GM18907 (cell line): ENCODE measurements around the gene UNC5C.
A peak's percentile ranks its signal among the peaks of the same experiment; 100 is the strongest.

Source experiments
- ATAC-seq: cut with Tn5 transposase; IDR thresholded peaks from one replicate; pipeline ENCODE4 v1.9.1; 2021; ENCODE audit warnings: mild to moderate bottlenecking, moderate library complexity; ENCODE audit not compliant: unreplicated experiment

Gene UNC5C

DNA sequence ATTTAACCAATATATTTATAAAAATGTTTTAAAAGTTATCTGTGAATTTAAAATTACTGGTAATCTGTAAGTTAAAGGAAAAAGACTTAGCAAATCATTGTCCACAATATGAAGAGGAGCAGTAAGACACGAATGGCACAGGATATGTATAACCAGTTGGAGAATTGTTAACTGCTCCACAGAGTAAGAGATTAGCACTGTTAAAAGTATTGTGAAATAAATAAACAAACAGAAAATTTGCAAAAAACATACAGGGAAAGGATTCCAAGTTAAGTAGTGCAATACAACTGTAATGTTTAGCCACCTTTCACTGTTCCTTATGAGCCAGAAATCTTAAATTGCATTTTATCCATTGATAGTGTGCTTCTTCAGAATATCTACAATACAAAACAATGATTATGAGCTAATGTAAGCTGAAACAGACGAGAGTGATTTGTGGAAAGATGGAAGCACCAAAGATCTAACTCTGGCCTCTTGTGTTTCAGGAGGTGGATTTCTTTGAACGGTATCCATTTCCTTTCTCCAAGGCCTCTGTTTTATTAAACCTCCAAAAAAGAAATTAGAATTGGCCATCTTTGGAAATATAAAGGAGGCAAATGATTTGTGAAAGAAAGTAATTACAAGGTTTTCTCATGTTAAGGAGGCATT is 188.4 kb downstream of the UNC5C start:
- ATAC-seq, result no peak

- no peak for ATAC-seq
Observed at GRCh38 chr4:95358421-95358820, 190.4 kb downstream of the UNC5C start.

- ATAC-seq, result no peak
Observed at GRCh38 chr4:95355021-95355420, 193.8 kb downstream of the UNC5C start.

DNA sequence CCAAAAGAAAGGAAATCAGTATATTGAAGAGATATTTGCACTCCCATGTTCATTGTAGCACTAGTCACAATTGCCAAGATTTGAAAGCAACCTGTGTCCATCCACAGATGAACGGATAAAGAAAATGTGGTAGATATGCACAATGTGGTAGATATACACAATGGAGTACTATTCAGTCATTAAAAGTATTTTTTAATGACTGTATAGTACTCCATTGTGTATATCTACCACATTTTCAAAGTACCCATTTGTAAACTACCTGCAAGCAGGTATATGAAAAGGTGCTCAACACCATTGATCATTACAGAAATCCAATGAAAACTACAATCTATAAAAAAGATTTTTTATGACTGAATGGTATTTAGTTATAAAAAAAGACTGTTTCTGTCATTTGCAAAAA is 200.4 kb downstream of the UNC5C start:
- ATAC-seq, result no peak

DNA sequence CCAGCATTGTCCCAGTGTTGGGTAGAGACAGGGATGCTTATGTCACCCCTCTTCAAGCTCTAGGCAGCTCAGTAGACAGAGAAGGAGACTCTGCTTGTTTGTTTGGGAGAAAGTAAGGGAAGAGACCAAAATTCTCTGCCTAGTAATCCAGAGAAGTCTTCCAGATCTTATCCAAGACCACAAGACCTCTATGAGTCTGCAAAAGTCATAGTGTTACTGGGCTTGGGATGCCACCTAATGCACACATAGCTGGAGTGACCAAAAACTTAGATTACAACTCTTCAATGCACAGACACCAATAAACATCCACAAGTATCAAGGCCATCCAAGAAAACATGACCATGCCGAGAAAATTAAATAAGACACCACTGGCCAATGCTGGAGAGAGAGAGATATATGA is 205.5 kb downstream of the UNC5C start:
- ATAC-seq, result no peak

GRCh38 chr4:95340191-95340590 is 208.6 kb downstream of the UNC5C start:
- no peak for ATAC-seq

- ATAC-seq, result no peak
Observed at GRCh38 chr4:95325665-95326064, 223.1 kb downstream of the UNC5C start.

DNA sequence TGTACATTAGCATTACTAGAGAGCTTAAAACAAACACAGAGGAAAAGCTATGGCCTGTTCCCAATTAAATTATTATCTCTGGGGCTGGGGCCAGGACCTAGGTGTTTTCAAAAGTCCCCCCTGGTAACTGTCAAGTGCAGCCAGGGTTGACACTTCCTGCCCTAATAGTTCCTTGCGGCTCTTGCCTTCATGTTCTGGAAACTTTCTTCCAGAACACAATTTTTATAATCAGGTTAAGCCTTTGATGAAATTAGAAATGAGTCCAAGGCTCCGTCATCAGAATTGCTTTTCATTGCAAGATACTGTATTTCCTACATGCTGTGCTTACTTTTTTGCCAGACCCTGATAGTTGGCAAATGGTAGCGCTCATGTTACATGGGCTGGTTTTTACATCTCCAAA is 229.6 kb downstream of the UNC5C start:
- ATAC-seq, result no peak

GRCh38 chr4:95318483-95318882 is 230.3 kb downstream of the UNC5C start:
- no peak for ATAC-seq

DNA sequence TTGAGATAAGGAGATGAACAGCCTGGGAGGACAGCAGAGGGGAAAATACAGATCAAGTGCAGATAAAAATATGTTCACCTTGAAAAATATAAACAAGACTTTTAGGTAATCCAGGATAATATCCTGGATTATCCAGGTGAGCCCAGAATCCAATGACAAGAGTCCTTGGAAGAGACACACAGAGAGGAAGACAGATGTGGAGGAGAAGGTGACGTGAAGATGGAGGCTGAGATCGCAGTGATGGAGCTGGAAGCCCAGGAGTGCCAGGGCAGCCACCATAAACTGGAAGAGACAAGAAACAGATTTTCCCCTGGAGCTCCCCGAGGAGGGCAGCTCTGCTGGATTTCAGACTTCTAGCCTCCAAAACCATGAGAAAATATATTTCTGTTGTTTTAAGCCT is 230.7 kb downstream of the UNC5C start:
- ATAC-seq, result no peak

- no peak for ATAC-seq
Observed at GRCh38 chr4:95317085-95317793, 231.5 kb downstream of the UNC5C start.

DNA sequence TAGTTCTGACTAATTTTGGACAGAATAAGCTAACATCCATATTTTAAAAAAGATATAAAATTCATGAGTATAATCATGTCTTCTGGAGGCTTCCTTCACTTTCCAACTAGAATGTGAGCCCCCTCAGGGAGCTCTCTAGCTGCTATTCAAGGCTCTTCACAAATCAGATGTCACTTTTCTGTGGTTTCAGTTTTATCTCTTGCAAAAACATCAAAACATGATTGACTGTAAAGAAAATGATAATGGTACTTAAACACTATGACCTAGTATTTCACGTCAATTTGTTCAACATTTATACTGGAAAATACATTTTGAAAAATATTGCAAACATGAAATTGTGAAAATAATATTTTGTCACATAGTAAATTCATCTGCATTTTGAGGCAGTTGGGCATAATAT is 234.2 kb downstream of the UNC5C start:
- ATAC-seq, result no peak

DNA sequence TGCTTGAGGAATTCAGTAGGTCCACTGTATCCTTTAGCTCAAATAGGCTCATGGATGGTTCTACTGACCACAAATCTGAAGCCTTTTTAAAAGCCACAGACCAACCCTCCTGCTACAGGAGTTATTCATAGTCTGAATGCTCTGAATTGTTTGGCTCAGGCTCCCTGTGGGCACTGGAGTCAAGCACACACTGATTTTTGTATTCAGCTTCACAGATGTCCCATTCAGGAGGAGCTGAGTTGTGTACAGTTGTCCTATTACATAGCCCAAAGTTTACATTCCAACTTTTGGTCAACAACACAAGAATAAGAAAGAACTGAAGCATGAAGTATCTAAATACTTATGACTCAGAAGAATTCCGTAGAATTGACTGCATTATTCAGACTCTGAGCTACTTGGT is 243.9 kb downstream of the UNC5C start:
- no peak for ATAC-seq

DNA sequence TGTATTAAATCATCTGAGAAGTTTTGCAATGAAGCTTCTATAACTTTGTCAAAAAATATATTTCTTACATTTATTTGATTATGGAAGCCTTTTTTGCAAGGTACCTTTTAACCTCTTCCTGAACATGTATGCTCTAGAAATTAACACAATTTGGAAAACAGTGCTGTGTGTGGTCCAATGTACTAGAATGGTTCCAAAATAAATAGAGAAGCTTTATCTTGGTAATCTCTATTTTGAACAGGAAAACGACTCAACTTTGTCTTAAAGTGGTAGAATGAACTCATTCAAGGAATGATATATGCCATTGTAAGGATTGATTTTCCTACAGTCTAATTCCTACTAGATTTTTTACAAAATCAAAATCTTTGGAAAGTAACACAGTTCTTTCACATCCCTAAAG is 248.5 kb downstream of the UNC5C start:
- no peak for ATAC-seq

DNA sequence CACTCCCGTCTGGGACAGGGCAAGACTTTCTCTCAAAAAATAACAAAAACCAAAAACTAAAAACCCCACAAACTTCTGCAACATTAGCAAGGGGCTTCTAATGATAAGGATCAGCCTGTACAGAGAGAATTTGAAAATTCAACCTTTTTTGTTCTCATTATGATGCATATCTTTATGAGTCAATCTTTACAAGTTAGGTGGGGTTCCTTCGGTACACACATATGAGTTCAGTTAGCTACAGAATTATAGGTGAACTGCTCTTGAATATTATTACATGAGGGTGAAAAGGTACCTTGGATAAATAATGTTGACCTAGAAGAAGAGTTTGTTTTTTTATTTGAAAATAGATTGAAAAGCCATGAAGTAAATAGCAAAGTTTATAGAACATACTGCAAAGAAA is 252.7 kb downstream of the UNC5C start:
- ATAC-seq, result no peak

- ATAC-seq, result no peak
Observed at GRCh38 chr4:95295157-95295556, 253.6 kb downstream of the UNC5C start.

- no peak for ATAC-seq
Observed at GRCh38 chr4:95294321-95294720, 254.5 kb downstream of the UNC5C start.

GRCh38 chr4:95293014-95293413 is 255.8 kb downstream of the UNC5C start:
- ATAC-seq, result no peak

GRCh38 chr4:95290702-95291101 is 258.1 kb downstream of the UNC5C start:
- ATAC-seq, result no peak

- peak; percentile 79 for ATAC-seq
Observed at GRCh38 chr4:95289028-95289634, 259.6 kb downstream of the UNC5C start.

GRCh38 chr4:95288552-95288951 is 260.2 kb downstream of the UNC5C start:
- ATAC-seq, result no peak

- ATAC-seq, result no peak
Observed at GRCh38 chr4:95285797-95286196, 263.0 kb downstream of the UNC5C start.
